HG02610 (cell line): ENCODE data around the gene RBM39.
"Not testable (repeated sequence)": the region's sequence is repeated elsewhere in the genome, so short reads cannot be mapped to it uniquely, and the experiment has no call there.

Source experiments
- ATAC-seq: cut with Tn5 transposase; IDR thresholded peaks from one replicate; pipeline ENCODE4 v1.9.1; 2021; ENCODE audit warnings: mild to moderate bottlenecking, moderate library complexity; ENCODE audit not compliant: unreplicated experiment

RBM39 gene

GRCh38 chr20:35729836-35730582 lies 12.1 kb downstream of the RBM39 start:
- no peak for ATAC-seq

- ATAC-seq, result no peak
Measured at GRCh38 chr20:35729283-35729807, 12.7 kb downstream of the RBM39 start.

- ATAC-seq, result no peak
Measured at GRCh38 chr20:35726842-35727711, 15.0 kb downstream of the RBM39 start.

GRCh38 chr20:35724321-35725230 lies 17.5 kb downstream of the RBM39 start:
- ATAC-seq, result no peak

GRCh38 chr20:35723652-35724320 lies 18.3 kb downstream of the RBM39 start:
- ATAC-seq, result not testable (repeated sequence)

GRCh38 chr20:35723275-35723639 lies 18.8 kb downstream of the RBM39 start:
- ATAC-seq, result not testable (repeated sequence)

- ATAC-seq, result no peak
Measured at GRCh38 chr20:35721621-35722020, 20.4 kb downstream of the RBM39 start.

GRCh38 chr20:35721219-35721618 lies 20.8 kb downstream of the RBM39 start:
- no peak for ATAC-seq

- ATAC-seq, result no peak
Measured at GRCh38 chr20:35720165-35721123, 21.6 kb downstream of the RBM39 start.

GRCh38 chr20:35719717-35720116 lies 22.3 kb downstream of the RBM39 start:
- no peak for ATAC-seq

GRCh38 chr20:35718972-35719635 lies 23.0 kb downstream of the RBM39 start:
- no peak for ATAC-seq

- ATAC-seq, result not testable (repeated sequence)
Measured at GRCh38 chr20:35718321-35718720, 23.7 kb downstream of the RBM39 start.

GRCh38 chr20:35716330-35716729 lies 25.7 kb downstream of the RBM39 start:
- ATAC-seq, result no peak

- no peak for ATAC-seq
Measured at GRCh38 chr20:35715652-35716051, 26.4 kb downstream of the RBM39 start.

GRCh38 chr20:35714127-35714526 lies 27.9 kb downstream of the RBM39 start:
- ATAC-seq, result no peak

- ATAC-seq, result not testable (repeated sequence)
Measured at GRCh38 chr20:35713120-35713519, 28.9 kb downstream of the RBM39 start.

GRCh38 chr20:35711588-35712209 lies 30.4 kb downstream of the RBM39 start:
- no peak for ATAC-seq
